Inferior parietal cortex (tissue), 1 donor: ENCODE results near the gene CCDC102B.
"Not testable (repeated sequence)": the region's sequence is repeated elsewhere in the genome, so short reads cannot be mapped to it uniquely, and the experiment has no call there.

Source experiments
- DNase-seq: peaks from one replicate; pipeline ENCODE4 v3.0.0-alpha.2; 2016; ENCODE audit errors: extremely low spot score

CCDC102B gene

GRCh38 chr18:68979737-68980136 lies 181.9 kb downstream of the CCDC102B start:
- no peak for DNase-seq

GRCh38 chr18:68983126-68983525 lies 185.2 kb downstream of the CCDC102B start:
- DNase-seq = no peak

GRCh38 chr18:68984342-68984741 lies 186.5 kb downstream of the CCDC102B start:
- DNase-seq = no peak

- DNase-seq = no peak
These were observed 187.4 kb downstream of the CCDC102B start for GRCh38 chr18:68985172-68985820.

DNA sequence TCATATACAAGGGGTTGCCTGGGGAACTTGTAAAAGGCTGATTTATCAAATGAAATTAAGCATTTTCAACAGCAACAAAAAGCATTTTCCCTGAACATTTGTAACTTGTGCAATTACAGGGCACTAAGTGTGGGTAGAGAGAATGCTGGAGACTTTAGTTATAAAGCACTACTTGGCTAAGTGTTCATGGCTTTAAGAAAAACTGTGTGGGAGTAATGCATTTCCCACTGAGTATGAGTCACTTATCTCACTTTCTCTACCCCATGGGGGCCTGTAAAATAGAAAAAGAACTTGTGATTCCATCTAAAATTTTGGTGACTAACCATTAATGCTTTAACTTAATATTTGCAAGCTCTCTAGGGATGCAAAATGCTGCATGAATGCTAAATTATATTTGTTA lies 193.4 kb downstream of the CCDC102B start:
- DNase-seq = peak; percentile 44

DNA sequence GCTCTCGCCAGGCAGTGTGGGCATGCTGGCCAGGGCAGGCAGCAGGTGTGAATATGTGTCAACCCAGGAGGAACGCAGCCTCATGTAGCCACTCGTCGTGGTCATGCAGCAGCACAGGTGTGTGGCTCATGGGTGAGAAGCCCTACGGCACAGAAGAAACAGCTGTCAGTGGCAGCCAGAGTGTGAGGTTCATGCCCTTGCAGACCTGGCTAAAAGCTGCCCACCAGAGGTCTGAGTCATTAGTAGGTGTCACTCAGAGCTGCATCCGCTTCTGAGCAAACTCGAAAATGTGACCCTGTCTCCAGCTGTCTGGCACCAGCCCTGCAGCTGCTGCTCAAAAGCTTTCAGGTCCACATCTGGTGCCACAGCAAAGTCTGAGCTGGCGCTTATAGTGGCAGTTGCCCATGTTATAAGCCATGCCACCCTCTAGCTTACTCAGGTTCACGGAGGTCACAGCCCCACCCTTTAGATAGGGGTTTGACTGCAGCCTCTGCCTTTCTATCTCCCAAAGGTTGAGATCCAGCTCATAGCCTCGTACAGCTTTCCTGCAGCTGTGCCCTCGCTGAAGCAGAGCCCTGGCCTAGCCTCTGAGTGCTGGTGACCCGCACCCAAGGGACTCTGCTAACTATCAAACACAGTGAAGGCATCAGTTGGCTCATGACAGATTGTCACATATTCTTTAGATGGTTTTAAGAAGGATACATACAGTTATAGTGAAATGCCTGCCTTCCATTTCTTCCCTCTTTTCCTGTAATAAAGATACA lies 195.0 kb downstream of the CCDC102B start:
- DNase-seq = no peak

DNA sequence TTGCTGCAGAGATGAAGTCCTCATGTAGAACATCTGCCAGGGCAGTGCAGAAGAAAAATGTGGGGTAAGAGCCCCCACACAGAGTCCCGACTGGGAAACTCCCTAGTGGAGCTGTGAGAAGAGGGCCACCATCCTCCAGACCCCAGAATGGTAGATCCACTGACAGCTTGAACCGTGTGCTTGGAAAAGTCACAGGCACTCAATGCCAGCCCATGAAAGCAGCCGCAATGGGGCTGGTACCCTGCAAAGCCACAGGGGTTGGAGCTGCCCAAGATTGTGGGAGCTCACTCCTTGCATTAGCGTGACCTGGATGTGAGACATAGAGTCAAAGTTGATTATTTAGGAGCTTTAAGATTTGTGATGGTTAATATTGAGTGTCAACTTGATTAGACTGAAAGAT lies 197.8 kb downstream of the CCDC102B start:
- DNase-seq = no peak

GRCh38 chr18:68997845-68998244 lies 200.0 kb downstream of the CCDC102B start:
- no peak for DNase-seq

DNA sequence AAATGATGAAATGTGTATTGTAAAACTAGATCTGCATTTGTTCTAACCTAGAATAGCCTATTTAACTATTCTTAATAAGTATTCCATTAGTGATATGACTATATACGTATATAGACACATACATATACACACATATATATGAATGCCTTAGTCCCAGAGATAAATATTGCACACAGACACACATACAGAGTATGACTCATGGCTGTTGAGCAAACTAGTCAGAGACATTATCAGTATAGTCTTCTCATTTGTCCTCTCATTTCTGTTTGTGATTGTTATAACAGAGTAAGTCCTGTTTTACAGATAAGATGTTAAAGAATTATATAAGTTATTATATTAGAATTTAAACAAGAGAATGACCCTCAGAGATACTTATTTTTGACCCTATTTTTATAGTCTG lies 202.5 kb downstream of the CCDC102B start:
- no peak for DNase-seq

GRCh38 chr18:69002233-69002632 lies 204.4 kb downstream of the CCDC102B start:
- DNase-seq = no peak

- DNase-seq = not testable (repeated sequence)
These were observed 208.3 kb downstream of the CCDC102B start for GRCh38 chr18:69006212-69006611.

GRCh38 chr18:69008538-69008937 lies 210.7 kb downstream of the CCDC102B start:
- DNase-seq = no peak

GRCh38 chr18:69021211-69021805 lies 223.4 kb downstream of the CCDC102B start:
- DNase-seq = no peak

DNA sequence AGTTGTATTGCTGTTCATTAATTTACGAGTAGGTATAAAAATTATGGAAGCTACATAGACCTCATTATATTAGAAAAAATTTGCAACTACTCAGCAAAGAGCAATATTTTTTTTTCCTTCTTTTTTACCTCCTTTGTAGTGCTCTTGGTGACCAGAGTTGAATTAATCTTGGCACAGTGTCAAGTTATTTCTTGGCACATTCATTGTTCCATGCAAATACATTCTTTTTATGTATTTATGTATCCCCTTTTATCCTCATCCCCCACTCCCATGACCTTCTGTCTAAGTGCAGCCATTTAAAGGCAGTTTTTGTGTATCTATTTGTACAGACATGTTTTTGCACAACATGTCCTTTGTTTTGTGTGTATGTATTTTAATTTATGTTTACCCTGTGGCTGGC lies 224.5 kb downstream of the CCDC102B start:
- no peak for DNase-seq

GRCh38 chr18:69031571-69031970 lies 233.7 kb downstream of the CCDC102B start:
- no peak for DNase-seq

DNA sequence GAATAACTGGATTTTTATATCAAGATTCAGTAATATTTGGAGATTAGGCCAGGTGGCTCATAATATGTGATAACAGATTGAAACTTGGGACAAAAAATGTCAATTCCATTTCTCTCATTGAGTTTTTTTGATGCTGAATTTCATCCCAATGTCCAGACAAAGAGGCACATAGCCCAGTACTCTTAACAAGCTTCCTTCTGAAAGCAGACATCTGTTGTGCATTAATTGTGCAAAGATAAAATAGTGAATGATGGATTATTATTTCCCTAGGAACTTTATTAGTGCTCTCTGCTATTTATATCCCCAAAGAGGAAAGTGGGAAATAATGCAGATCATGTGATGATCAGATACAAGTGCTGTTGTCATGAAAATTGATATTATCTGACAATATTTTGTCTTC lies 234.1 kb downstream of the CCDC102B start:
- DNase-seq = no peak

DNA sequence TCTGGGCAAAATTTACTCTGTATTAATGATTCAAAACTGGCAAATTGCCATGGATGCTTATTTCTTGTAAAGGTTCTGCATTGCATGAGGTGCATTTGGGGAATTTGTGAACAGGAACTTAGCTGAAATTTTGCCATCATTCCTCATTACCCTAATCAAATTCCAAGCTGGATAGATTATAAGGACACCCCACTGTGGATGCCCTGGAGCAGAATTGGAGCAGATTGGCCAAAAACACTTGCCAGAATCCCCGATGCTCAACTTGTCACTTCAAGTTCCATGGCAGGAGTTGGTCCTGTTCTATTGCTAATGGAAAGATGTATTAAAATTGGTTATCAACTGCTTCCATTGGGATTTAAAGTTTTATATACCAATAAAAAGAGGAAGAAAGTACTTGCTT lies 237.9 kb downstream of the CCDC102B start:
- no peak for DNase-seq

GRCh38 chr18:69044215-69044614 lies 246.3 kb downstream of the CCDC102B start:
- DNase-seq = no peak

- DNase-seq = no peak
These were observed 266.2 kb downstream of the CCDC102B start for GRCh38 chr18:69064063-69064462.

DNA sequence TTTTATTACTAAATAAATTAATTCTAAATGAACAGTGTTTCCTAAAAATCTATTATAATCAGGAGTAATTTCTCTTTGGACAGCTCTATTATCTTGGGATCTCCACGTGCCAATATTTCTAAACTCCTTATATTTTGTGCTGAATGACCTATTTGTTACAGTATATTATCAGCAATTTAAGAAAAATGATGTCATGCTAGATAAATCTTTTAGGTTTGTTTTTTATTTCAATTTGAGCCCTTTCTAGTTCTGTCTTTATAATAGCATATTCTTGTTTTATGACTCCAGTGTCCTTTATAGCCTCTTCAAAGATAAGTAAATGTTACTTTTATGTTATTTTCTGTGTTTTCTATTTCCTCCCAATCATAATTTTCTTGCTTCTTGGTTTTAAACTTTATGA lies 269.2 kb downstream of the CCDC102B start:
- DNase-seq = no peak

DNA sequence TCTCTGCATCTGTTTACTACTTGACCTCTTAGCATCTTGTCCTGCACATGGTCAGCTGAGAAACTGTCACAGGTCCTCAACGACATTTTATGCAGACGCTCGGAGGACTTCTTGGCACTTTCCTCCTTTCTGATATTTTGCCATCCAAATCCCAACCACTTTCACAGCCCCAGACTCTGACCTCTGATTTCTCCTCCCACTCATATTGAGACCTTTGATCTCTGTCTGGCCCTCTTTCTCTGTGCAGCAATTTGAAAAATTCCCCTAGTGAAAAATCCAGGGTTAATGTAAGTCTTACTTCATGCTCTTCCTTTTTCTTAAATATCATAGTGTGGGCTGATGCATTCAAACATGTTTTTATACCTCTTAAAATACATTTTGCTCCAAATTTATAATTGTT lies 273.8 kb downstream of the CCDC102B start:
- no peak for DNase-seq

- no peak for DNase-seq
These were observed 284.0 kb downstream of the CCDC102B start for GRCh38 chr18:69081846-69082245.

DNA sequence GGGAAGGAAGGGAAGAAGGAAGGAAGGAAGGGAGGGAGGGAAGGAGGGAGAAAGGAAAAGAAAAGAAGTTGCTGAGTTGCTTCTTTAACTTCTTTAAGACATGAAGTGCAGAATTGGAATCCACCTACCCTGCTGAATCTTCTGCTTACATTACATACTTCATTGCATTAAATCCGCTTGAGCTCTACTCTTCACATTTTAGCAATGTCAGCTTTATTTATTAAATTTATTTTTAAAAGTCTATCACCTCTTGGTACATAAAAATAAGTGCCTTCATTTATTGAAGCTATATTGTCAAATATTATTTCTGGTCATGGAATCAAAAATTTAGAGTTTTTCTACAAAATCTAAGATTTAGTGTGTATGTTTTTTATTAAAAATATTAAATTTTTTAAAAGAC lies 284.6 kb downstream of the CCDC102B start:
- DNase-seq = no peak
